ENCODE measurements around the gene KLHL6.
"Not testable (repeated sequence)": the region's sequence is repeated elsewhere in the genome, so short reads cannot be mapped to it uniquely, and the experiment has no call there.

Gene KLHL6

GRCh38 chr3:183555541-183556081 is at the start of gene KLHL6:
KLHL6 (minus strand) TSS chr3:183555706; CDS start chr3:183555653, 53 bp downstream.
- DNase-seq = no peak

GRCh38 chr3:183597959-183598358 is 42.5 kb upstream of the KLHL6 start:
- no peak for DNase-seq

- DNase-seq = no peak
These were observed 39.1 kb upstream of the KLHL6 start for GRCh38 chr3:183594636-183595035.

- DNase-seq = no peak
These were observed 37.3 kb upstream of the KLHL6 start for GRCh38 chr3:183592821-183593220.

- DNase-seq = no peak
These were observed 36.5 kb upstream of the KLHL6 start for GRCh38 chr3:183591881-183592521.

- DNase-seq = no peak
These were observed 34.9 kb upstream of the KLHL6 start for GRCh38 chr3:183590442-183590841.

- no peak for DNase-seq
These were observed 31.8 kb upstream of the KLHL6 start for GRCh38 chr3:183587336-183587735.

- no peak for DNase-seq
These were observed 31.0 kb upstream of the KLHL6 start for GRCh38 chr3:183586477-183586876.

GRCh38 chr3:183584914-183585280 is 29.4 kb upstream of the KLHL6 start:
- no peak for DNase-seq

GRCh38 chr3:183584246-183584913 is 28.9 kb upstream of the KLHL6 start:
- peak; percentile 25 for DNase-seq

- DNase-seq = no peak
These were observed 28.1 kb upstream of the KLHL6 start for GRCh38 chr3:183583331-183584245.

- DNase-seq = no peak
These were observed 26.7 kb upstream of the KLHL6 start for GRCh38 chr3:183582161-183582560.

- DNase-seq = no peak
These were observed 26.1 kb upstream of the KLHL6 start for GRCh38 chr3:183581496-183582155.

- peak; percentile 49 for DNase-seq
These were observed 24.7 kb upstream of the KLHL6 start for GRCh38 chr3:183579967-183580900.

- DNase-seq = no peak
These were observed 22.7 kb upstream of the KLHL6 start for GRCh38 chr3:183578179-183578578.

GRCh38 chr3:183577346-183577745 is 21.8 kb upstream of the KLHL6 start:
- DNase-seq = peak; percentile 7

- DNase-seq = peak; percentile 69
These were observed 21.1 kb upstream of the KLHL6 start for GRCh38 chr3:183576487-183577107.

- DNase-seq = no peak
These were observed 17.4 kb upstream of the KLHL6 start for GRCh38 chr3:183572935-183573334.

- not testable (repeated sequence) for DNase-seq
These were observed 14.7 kb upstream of the KLHL6 start for GRCh38 chr3:183570191-183570590.

- no peak for DNase-seq
These were observed 11.4 kb upstream of the KLHL6 start for GRCh38 chr3:183566880-183567279.

GRCh38 chr3:183564046-183564445 is 8.5 kb upstream of the KLHL6 start:
- DNase-seq = no peak
